HCT116 (cell line): ENCODE data around the gene USP2. TPM values are rescaled to one million over a fixed set of nuclear protein-coding genes. Genes with fewer than 3 reads are reported as not detected.

Source experiments
- ATAC-seq: fragments of 200-7000 bp; cut with Tn5 transposase; 2 replicates; pipeline ENCODE4 v1.9.1; 2020; ENCODE audit warnings: mild to moderate bottlenecking, moderate library complexity
- BruUV-seq: library from RNA; stranded (reverse); fragments of 400-500 nt; replicated peaks from 2 replicates; lab custom pipeline; 2021; lab: Mats Ljungman, UMichigan
- CTCF ChIA-PET: fragments of 300-600 bp; sonication (Branson Sonifier 250); formaldehyde crosslinking; loops from one replicate; lab custom pipeline; 2021; ENCODE audit warnings: antibody characterized with exemption; lab: Charles Lee
- POLR2A ChIA-PET: fragments of 300-600, 350-600 bp; sonication (Branson Sonifier 250); formaldehyde crosslinking; loops from one replicate; lab custom pipeline; 2021; ENCODE audit warnings: antibody characterized with exemption; lab: Charles Lee
- RAD21 ChIA-PET, 2 experiments: fragments of 300-600 bp; sonication (Branson Sonifier 250); formaldehyde crosslinking; loops; one replicate each; lab custom pipeline; 2023; ENCODE audit warnings: low total read pairs in 2 of 2; ENCODE audit not compliant: uncharacterized antibody in 2 of 2, unreplicated experiment in 2 of 2, low non-redundant PET in 1 of 2; lab: Charles Lee
- DNase-seq: peaks from one replicate; pipeline ENCODE4 v3.0.0-alpha.2; 2010; ENCODE audit warnings: low read depth, low spot score
- H2AFZ ChIP-seq: fragments of 200-600 bp; shearing (Covaris generic), sonication (generic); 2 replicates; pipeline ENCODE4 v1.6.1; 2017; ENCODE audit warnings: low read depth, mixed run types, mixed read lengths, antibody characterized with exemption, low read length; ENCODE audit not compliant: poor library complexity, severe bottlenecking
- H3K27ac ChIP-seq: 2 replicates; pipeline ENCODE4 v1.5.1; 2012; ENCODE audit warnings: low read depth, low read length
- H3K27me3 ChIP-seq: fragments of 200-600 bp; sonication (generic); 2 replicates; pipeline ENCODE4 v1.6.1; 2016; ENCODE audit warnings: mixed run types, low read length, mixed read lengths; ENCODE audit not compliant: insufficient read depth
- H3K36me3 ChIP-seq, 2 experiments: fragments of 200-500 bp in 1 of 2; fragments of 200-600 bp in 1 of 2; sonication (Bioruptor generic) in 1 of 2; sonication (generic) in 1 of 2; 2 replicates each; pipeline versions ENCODE4 v1.5.1 to v1.6.1; 2014 to 2016; ENCODE audit warnings: low read length in 2 of 2, inconsistent platforms in 1 of 2, mixed read lengths in 1 of 2, mixed run types in 1 of 2; ENCODE audit not compliant: insufficient read depth in 2 of 2, control insufficient read depth in 1 of 2
- H3K4me1 ChIP-seq, 2 experiments: fragments of 200-600 bp in 1 of 2; sonication (generic) in 1 of 2; 2 replicates each; pipeline versions ENCODE4 v1.5.1 to v1.6.1; 2012 to 2017; ENCODE audit warnings: low read length in 2 of 2, inconsistent platforms in 1 of 2, mild to moderate bottlenecking in 1 of 2, mixed read lengths in 1 of 2, mixed run types in 1 of 2, moderate library complexity in 1 of 2; ENCODE audit not compliant: insufficient read depth in 2 of 2, control insufficient read depth in 1 of 2
- H3K4me2 ChIP-seq: fragments of 200-600 bp; sonication (generic); 2 replicates; pipeline ENCODE4 v1.6.1; 2017; ENCODE audit warnings: mixed run types, low read length, mixed read lengths
- H3K4me3 ChIP-seq, 2 experiments: fragments of 200-600 bp in 1 of 2; sonication (generic) in 1 of 2; replicated peaks in 1 of 2; 2 replicates each; pipeline ENCODE4 v1.5.1; 2011 to 2016; ENCODE audit warnings: low read length in 2 of 2, control low read depth in 1 of 2, low read depth in 1 of 2, mild to moderate bottlenecking in 1 of 2, mixed read lengths in 1 of 2, mixed run types in 1 of 2
- H3K79me2 ChIP-seq: fragments of 200-600 bp; sonication (generic); 2 replicates; pipeline ENCODE4 v1.6.1; 2017; ENCODE audit warnings: mild to moderate bottlenecking, mixed run types, low read length, moderate library complexity, mixed read lengths; ENCODE audit not compliant: insufficient read depth
- H3K9ac ChIP-seq: fragments of 200-600 bp; sonication (generic); 2 replicates; pipeline ENCODE4 v1.6.1; 2016; ENCODE audit warnings: low read length, mixed read lengths
- H3K9me2 ChIP-seq: fragments of 200-600 bp; sonication (generic), shearing (Covaris generic); 2 replicates; pipeline ENCODE4 v1.6.1; 2017; ENCODE audit warnings: mixed run types, mild to moderate bottlenecking, moderate library complexity; ENCODE audit not compliant: insufficient read depth
- H3K9me3 ChIP-seq, 2 experiments: fragments of 200-500 bp in 1 of 2; fragments of 200-600 bp in 1 of 2; sonication (Bioruptor generic) in 1 of 2; sonication (generic) in 1 of 2; 2 replicates each; pipeline ENCODE4 v1.6.1; 2014 to 2017; ENCODE audit warnings: low read length in 2 of 2, mixed read lengths in 2 of 2, inconsistent platforms in 1 of 2, low read depth in 1 of 2, mild to moderate bottlenecking in 1 of 2, mixed run types in 1 of 2, moderate library complexity in 1 of 2; ENCODE audit not compliant: control insufficient read depth in 1 of 2, insufficient read depth in 1 of 2
- H4K20me1 ChIP-seq: fragments of 200-600 bp; sonication (generic), shearing (Covaris generic); 2 replicates; pipeline ENCODE4 v1.6.1; 2017; ENCODE audit warnings: mixed run types, mild to moderate bottlenecking, moderate library complexity; ENCODE audit not compliant: insufficient read depth
- CBX3 ChIP-seq: IDR thresholded peaks from 2 replicates; pipeline ENCODE4 v1.6.1; 2012; ENCODE audit warnings: low read depth
- EGR1 ChIP-seq: IDR thresholded peaks from 2 replicates; pipeline ENCODE4 v1.6.1; 2012; ENCODE audit warnings: low read depth
- EZH2 ChIP-seq: fragments of 200-600 bp; sonication (generic); IDR thresholded peaks from 2 replicates; pipeline ENCODE4 v1.6.1; 2017; ENCODE audit warnings: antibody characterized with exemption, mixed run types
- EZH2phosphoT487 ChIP-seq: fragments of 200-600 bp; IDR thresholded peaks from 2 replicates; pipeline ENCODE4 v1.6.1; 2018; ENCODE audit warnings: antibody characterized with exemption, borderline replicate concordance
- POLR2A ChIP-seq: IDR thresholded peaks from 2 replicates; pipeline ENCODE4 v1.7.0; 2011; ENCODE audit warnings: borderline replicate concordance; ENCODE audit not compliant: insufficient read depth, insufficient read length; ENCODE audit errors: extremely low read depth
- POLR2AphosphoS5 ChIP-seq: IDR thresholded peaks from 2 replicates; pipeline ENCODE4 v1.6.1; 2011; ENCODE audit warnings: mild to moderate bottlenecking, low read depth, low read length, moderate library complexity
- SIN3A ChIP-seq: IDR thresholded peaks from 2 replicates; pipeline ENCODE4 v1.6.1; 2012; ENCODE audit warnings: low read depth
- SRF ChIP-seq: IDR thresholded peaks from 2 replicates; pipeline ENCODE4 v1.6.1; 2012; ENCODE audit warnings: low read depth
- YY1 ChIP-seq: IDR thresholded peaks from 2 replicates; pipeline ENCODE4 v1.6.1; 2011; ENCODE audit warnings: low read length, low read depth, moderate library complexity, mild to moderate bottlenecking; ENCODE audit not compliant: insufficient replicate concordance; ENCODE audit errors: extremely low read depth
- intact Hi-C: fragments of 100-400 bp; cut with micrococcal nuclease; formaldehyde crosslinking; loops from 2 replicates; pipeline ENCODE4 v1.10.0; 2022
- total RNA-seq: library from RNA; stranded (reverse); gene quantifications from one replicate; pipeline ENCODE4 v1.2.1, GENCODE V29; 2021; ENCODE audit not compliant: unreplicated experiment
- TF ChIP-seq, protein P1 (sequence below), 3 experiments: fragments of 200-600 bp in 1 of 3; sonication (generic) in 1 of 3; IDR thresholded peaks in 2 of 3; conservative IDR thresholded peaks in 1 of 3; 2 replicates each; pipeline ENCODE4 v1.5.1; 2012 to 2017; ENCODE audit warnings: low read depth in 2 of 3, low read length in 2 of 3, antibody characterized with exemption in 1 of 3, borderline replicate concordance in 1 of 3, control low read depth in 1 of 3, mild to moderate bottlenecking in 1 of 3, mixed read lengths in 1 of 3, mixed run types in 1 of 3, moderate library complexity in 1 of 3; ENCODE audit not compliant: insufficient read depth in 1 of 3
- TF ChIP-seq, protein P2 (sequence below): IDR thresholded peaks from 2 replicates; pipeline ENCODE4 v1.6.1; 2012; ENCODE audit warnings: low read depth

Gene USP2
- total RNA-seq, 1 experiment from 2014 or later: 5.0 TPM

DNA sequence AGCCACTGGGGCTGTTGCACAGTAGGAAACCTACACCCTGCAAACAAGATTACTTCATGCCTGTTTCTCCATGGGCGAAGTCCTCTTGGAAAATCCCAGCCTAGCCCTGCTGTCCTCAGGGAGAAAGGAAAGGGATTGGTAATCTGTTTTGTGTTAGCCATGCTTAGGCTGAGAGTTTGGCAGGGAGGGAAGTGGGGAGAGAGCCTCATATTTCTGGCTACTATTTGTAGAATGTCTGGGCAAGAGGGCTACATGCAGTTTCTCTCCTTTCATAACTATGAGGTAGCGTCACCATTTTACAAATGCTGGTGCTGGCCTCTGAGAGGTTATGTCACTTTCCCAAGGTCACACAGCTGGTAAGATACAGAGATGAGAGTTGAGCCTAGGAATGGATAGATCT is 34.2 kb downstream of the USP2 start:
- H2AFZ ChIP-seq: no peak overlapping the region
- CTCF ChIA-PET: interaction anchor here (1.2 to 1.7 kb wide), 3 partner anchors 9 kb away, joined by 5 to 8 read pairs (median 7); no protein-coding TSS in a partner anchor

DNA sequence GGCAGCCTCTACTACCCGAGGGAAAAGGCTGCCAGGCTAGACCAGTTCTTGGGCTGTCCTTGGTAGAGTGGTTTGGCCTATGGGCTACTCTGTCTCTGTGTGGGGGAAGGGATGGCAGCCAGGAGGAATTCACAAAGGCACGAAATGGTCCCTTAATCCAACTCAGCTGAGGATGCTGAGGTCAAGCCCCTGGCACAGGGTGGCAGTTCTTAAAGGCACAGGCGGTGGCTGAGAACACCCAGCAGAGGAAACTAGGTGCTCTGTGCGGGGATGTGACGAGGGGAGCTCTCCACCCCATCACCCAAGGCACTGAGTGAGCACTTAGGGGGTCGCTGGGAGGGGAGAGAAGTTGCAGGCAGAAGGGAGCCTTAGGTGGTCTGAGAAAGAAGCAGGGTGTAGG is 34.9 kb downstream of the USP2 start, which contains the start of gene MFRP:
MFRP (minus strand) TSS at position 101 of the 400 bp plus-strand sequence. CDS start 192 bp downstream, outside the sequence.
- CTCF ChIA-PET: interaction anchor here (1.6 kb wide), 1 partner anchor 10 kb away, joined by 7 read pairs; no protein-coding TSS in a partner anchor
- TF ChIP-seq POLR2AphosphoS5 (no peak), EZH2phosphoT487 (no peak), EZH2 (no peak), POLR2A (no peak), SRF (no peak), EGR1 (no peak), CBX3 (no peak)
- TF ChIP-seq, protein P1, sequence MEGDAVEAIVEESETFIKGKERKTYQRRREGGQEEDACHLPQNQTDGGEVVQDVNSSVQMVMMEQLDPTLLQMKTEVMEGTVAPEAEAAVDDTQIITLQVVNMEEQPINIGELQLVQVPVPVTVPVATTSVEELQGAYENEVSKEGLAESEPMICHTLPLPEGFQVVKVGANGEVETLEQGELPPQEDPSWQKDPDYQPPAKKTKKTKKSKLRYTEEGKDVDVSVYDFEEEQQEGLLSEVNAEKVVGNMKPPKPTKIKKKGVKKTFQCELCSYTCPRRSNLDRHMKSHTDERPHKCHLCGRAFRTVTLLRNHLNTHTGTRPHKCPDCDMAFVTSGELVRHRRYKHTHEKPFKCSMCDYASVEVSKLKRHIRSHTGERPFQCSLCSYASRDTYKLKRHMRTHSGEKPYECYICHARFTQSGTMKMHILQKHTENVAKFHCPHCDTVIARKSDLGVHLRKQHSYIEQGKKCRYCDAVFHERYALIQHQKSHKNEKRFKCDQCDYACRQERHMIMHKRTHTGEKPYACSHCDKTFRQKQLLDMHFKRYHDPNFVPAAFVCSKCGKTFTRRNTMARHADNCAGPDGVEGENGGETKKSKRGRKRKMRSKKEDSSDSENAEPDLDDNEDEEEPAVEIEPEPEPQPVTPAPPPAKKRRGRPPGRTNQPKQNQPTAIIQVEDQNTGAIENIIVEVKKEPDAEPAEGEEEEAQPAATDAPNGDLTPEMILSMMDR (IDR thresholded peaks at IDR 0.05 in 2 of 3, conservative IDR thresholded peaks at IDR 0.05 in 1 of 3; ENCODE audit: borderline replicate concordance in 1 of 3, insufficient read depth in 1 of 3, low read depth in 2 of 3, low read length in 2 of 3): no peak
- TF ChIP-seq, protein P2, sequence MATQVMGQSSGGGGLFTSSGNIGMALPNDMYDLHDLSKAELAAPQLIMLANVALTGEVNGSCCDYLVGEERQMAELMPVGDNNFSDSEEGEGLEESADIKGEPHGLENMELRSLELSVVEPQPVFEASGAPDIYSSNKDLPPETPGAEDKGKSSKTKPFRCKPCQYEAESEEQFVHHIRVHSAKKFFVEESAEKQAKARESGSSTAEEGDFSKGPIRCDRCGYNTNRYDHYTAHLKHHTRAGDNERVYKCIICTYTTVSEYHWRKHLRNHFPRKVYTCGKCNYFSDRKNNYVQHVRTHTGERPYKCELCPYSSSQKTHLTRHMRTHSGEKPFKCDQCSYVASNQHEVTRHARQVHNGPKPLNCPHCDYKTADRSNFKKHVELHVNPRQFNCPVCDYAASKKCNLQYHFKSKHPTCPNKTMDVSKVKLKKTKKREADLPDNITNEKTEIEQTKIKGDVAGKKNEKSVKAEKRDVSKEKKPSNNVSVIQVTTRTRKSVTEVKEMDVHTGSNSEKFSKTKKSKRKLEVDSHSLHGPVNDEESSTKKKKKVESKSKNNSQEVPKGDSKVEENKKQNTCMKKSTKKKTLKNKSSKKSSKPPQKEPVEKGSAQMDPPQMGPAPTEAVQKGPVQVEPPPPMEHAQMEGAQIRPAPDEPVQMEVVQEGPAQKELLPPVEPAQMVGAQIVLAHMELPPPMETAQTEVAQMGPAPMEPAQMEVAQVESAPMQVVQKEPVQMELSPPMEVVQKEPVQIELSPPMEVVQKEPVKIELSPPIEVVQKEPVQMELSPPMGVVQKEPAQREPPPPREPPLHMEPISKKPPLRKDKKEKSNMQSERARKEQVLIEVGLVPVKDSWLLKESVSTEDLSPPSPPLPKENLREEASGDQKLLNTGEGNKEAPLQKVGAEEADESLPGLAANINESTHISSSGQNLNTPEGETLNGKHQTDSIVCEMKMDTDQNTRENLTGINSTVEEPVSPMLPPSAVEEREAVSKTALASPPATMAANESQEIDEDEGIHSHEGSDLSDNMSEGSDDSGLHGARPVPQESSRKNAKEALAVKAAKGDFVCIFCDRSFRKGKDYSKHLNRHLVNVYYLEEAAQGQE: no peak

More for the DNA sequence above, 34.2 kb downstream of the USP2 start:
- ChIA-PET RAD21 (no interaction called here), POLR2A (no interaction called here)
- Histone ChIP-seq H3K9me3 (no peaks in the 10 kb centered on the region), H3K27ac (no peak overlapping the region), H3K4me3 (no peak overlapping the region), H3K36me3 (no peaks in the 10 kb centered on the region), H3K4me1 (no peaks in the 10 kb centered on the region), H3K4me2 (no peak overlapping the region), H3K9me2 (no peaks in the 10 kb centered on the region), H4K20me1 (no peaks in the 10 kb centered on the region), H3K27me3 (no peaks in the 10 kb centered on the region), H3K79me2 (no peaks in the 10 kb centered on the region), H3K9ac (no peak overlapping the region)
- intact Hi-C loops: no loop called here
- no peak for DNase-seq
- no peak for ATAC-seq
- no peak for TF ChIP-seq YY1
- no peak for TF ChIP-seq SIN3A
- TF ChIP-seq, protein P1 (IDR thresholded peaks at IDR 0.05 in 2 of 3, conservative IDR thresholded peaks at IDR 0.05 in 1 of 3; ENCODE audit: borderline replicate concordance in 1 of 3, insufficient read depth in 1 of 3, low read depth in 2 of 3, low read length in 2 of 3): no peak
- BruUV-seq: no TSS peak

More for the DNA sequence above, 34.9 kb downstream of the USP2 start, which contains the start of gene MFRP:
- H4K20me1 ChIP-seq: no peaks in the 10 kb centered on the region
- H3K27me3 ChIP-seq: no peaks in the 10 kb centered on the region
- H3K36me3 ChIP-seq: no peaks in the 10 kb centered on the region
- no peak for DNase-seq
- H3K4me3 ChIP-seq: no peak within 1 kb of the TSS
- H3K4me2 ChIP-seq: no peak within 1 kb of the TSS
- intact Hi-C loops: no loop called here
- no peaks in the 10 kb centered on the region for H3K79me2 ChIP-seq
- no peak for ATAC-seq
- no TSS peak for BruUV-seq
- ChIA-PET POLR2A (no interaction called here), RAD21 (no interaction called here)
- no peak within 1 kb of the TSS for H3K9ac ChIP-seq
- no peaks in the 10 kb centered on the region for H3K9me3 ChIP-seq
- no peak within 1 kb of the TSS for H2AFZ ChIP-seq
- H3K9me2 ChIP-seq: no peaks in the 10 kb centered on the region
- no peak within 1 kb of the TSS; the same call in 1 of the 2 replicates for H3K27ac ChIP-seq
- H3K4me1 ChIP-seq: no peaks in the 10 kb centered on the region
